HCT116 (cell line): ENCODE data around the gene POLG.

Experiments
- EZH2phosphoT487 ChIP-seq: fragments of 200-600 bp; IDR thresholded peaks from 2 replicates; pipeline ENCODE4 v1.6.1; 2018; ENCODE audit warnings: antibody characterized with exemption, borderline replicate concordance
- JUND ChIP-seq: IDR thresholded peaks from 2 replicates; pipeline ENCODE4 v1.6.1; 2012
- SP1 ChIP-seq: IDR thresholded peaks from 2 replicates; pipeline ENCODE4 v1.6.1; 2012; ENCODE audit warnings: low read depth
- SRF ChIP-seq: IDR thresholded peaks from 2 replicates; pipeline ENCODE4 v1.6.1; 2012; ENCODE audit warnings: low read depth
- YY1 ChIP-seq: IDR thresholded peaks from 2 replicates; pipeline ENCODE4 v1.6.1; 2011; ENCODE audit warnings: low read length, low read depth, moderate library complexity, mild to moderate bottlenecking; ENCODE audit not compliant: insufficient replicate concordance; ENCODE audit errors: extremely low read depth
- TF ChIP-seq, protein P1 (sequence below), 3 experiments: fragments of 200-600 bp in 1 of 3; sonication (generic) in 1 of 3; IDR thresholded peaks in 2 of 3; conservative IDR thresholded peaks in 1 of 3; 2 replicates each; pipeline ENCODE4 v1.5.1; 2012 to 2017; ENCODE audit warnings: low read depth in 2 of 3, low read length in 2 of 3, antibody characterized with exemption in 1 of 3, borderline replicate concordance in 1 of 3, control low read depth in 1 of 3, mild to moderate bottlenecking in 1 of 3, mixed read lengths in 1 of 3, mixed run types in 1 of 3, moderate library complexity in 1 of 3; ENCODE audit not compliant: insufficient read depth in 1 of 3
- TF ChIP-seq, protein P2 (sequence below): IDR thresholded peaks from 2 replicates; pipeline ENCODE4 v1.6.1; 2012

DNA sequence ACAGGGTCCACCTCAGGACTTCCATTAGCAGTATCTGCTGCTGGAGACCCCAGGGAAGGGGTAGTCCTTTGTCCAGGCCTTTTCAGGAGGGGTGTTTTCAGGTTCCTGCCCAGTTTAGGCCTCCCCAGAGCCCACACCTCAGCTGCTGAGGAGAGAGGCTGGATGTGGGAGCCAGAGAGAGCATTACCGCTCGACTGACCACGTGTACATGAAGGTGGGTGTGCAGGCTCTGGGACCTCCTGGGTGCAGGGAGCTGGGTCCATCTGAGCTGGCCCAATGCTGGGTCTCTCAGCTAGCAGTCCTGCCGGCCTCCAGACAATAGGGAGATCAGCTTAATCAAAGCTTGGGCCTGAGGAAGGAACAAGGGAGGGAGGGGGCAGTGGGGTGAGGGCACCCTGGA, 29.1 kb upstream of the POLG start:
- TF ChIP-seq SRF: no peak
- TF ChIP-seq, protein P1, sequence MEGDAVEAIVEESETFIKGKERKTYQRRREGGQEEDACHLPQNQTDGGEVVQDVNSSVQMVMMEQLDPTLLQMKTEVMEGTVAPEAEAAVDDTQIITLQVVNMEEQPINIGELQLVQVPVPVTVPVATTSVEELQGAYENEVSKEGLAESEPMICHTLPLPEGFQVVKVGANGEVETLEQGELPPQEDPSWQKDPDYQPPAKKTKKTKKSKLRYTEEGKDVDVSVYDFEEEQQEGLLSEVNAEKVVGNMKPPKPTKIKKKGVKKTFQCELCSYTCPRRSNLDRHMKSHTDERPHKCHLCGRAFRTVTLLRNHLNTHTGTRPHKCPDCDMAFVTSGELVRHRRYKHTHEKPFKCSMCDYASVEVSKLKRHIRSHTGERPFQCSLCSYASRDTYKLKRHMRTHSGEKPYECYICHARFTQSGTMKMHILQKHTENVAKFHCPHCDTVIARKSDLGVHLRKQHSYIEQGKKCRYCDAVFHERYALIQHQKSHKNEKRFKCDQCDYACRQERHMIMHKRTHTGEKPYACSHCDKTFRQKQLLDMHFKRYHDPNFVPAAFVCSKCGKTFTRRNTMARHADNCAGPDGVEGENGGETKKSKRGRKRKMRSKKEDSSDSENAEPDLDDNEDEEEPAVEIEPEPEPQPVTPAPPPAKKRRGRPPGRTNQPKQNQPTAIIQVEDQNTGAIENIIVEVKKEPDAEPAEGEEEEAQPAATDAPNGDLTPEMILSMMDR (IDR thresholded peaks at IDR 0.05 in 2 of 3, conservative IDR thresholded peaks at IDR 0.05 in 1 of 3; ENCODE audit: borderline replicate concordance in 1 of 3, insufficient read depth in 1 of 3, low read depth in 2 of 3, low read length in 2 of 3): no peak
- TF ChIP-seq, protein P2, sequence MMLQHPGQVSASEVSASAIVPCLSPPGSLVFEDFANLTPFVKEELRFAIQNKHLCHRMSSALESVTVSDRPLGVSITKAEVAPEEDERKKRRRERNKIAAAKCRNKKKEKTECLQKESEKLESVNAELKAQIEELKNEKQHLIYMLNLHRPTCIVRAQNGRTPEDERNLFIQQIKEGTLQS: no peak
- TF ChIP-seq JUND: no peak
- TF ChIP-seq SP1: no peak
- no peak for TF ChIP-seq YY1
- no peak for TF ChIP-seq EZH2phosphoT487
